DOHH2 (cell line): Measurements from ENCODE around the gene ZYX.

Experiments
- H3F3A ChIP-seq: fragments of 200-600 bp; sonication (generic), shearing (Covaris generic); 2 replicates; pipeline ENCODE4 v1.6.0; 2016; ENCODE audit warnings: antibody characterized with exemption, mild to moderate bottlenecking; ENCODE audit not compliant: control insufficient read depth, insufficient read depth
- H3K27ac ChIP-seq: fragments of 200-600 bp; sonication (generic); 2 replicates; pipeline ENCODE4 v1.5.1; 2014; ENCODE audit warnings: low read depth, mild to moderate bottlenecking, low read length, moderate library complexity
- H3K27me3 ChIP-seq: fragments of 200-600 bp; sonication (generic); 2 replicates; pipeline ENCODE4 v1.6.1; 2014; ENCODE audit warnings: mild to moderate bottlenecking, low read length, mixed read lengths; ENCODE audit not compliant: control insufficient read depth
- H3K36me3 ChIP-seq: fragments of 200-600 bp; sonication (generic); 2 replicates; pipeline ENCODE4 v1.6.1; 2014; ENCODE audit warnings: mild to moderate bottlenecking, low read length, moderate library complexity, mixed read lengths; ENCODE audit not compliant: control insufficient read depth
- H3K4me1 ChIP-seq: fragments of 200-600 bp; sonication (generic); 2 replicates; pipeline ENCODE4 v1.6.1; 2014; ENCODE audit warnings: mild to moderate bottlenecking, low read length, mixed read lengths; ENCODE audit not compliant: control insufficient read depth
- H3K4me2 ChIP-seq: fragments of 200-600 bp; sonication (generic); 2 replicates; pipeline ENCODE4 v1.6.0; 2014; ENCODE audit warnings: mild to moderate bottlenecking, low read length, moderate library complexity
- H3K4me3 ChIP-seq: fragments of 200-600 bp; sonication (generic); 2 replicates; pipeline ENCODE4 v1.5.1; 2014; ENCODE audit warnings: mild to moderate bottlenecking, low read length, mixed read lengths
- H3K79me2 ChIP-seq: fragments of 200-600 bp; sonication (generic); 2 replicates; pipeline ENCODE4 v1.6.1; 2014; ENCODE audit warnings: mild to moderate bottlenecking, low read length, mixed read lengths; ENCODE audit not compliant: control insufficient read depth
- H3K9me2 ChIP-seq: fragments of 200-600 bp; sonication (generic); replicated peaks from 2 replicates; pipeline ENCODE4 v1.6.1; 2014; ENCODE audit warnings: mild to moderate bottlenecking, low read length, mixed read lengths; ENCODE audit not compliant: control insufficient read depth
- H3K9me3 ChIP-seq: fragments of 200-600 bp; sonication (generic); 2 replicates; pipeline ENCODE4 v1.6.1; 2014; ENCODE audit warnings: antibody characterized with exemption, low read length, mixed read lengths; ENCODE audit not compliant: control insufficient read depth, insufficient read depth
- H4K20me1 ChIP-seq: fragments of 200-600 bp; sonication (generic); 2 replicates; pipeline ENCODE4 v1.6.0; 2014; ENCODE audit warnings: low read depth, mild to moderate bottlenecking, antibody characterized with exemption, low read length, moderate library complexity; ENCODE audit not compliant: control insufficient read depth, insufficient read depth
- EZH2phosphoT487 ChIP-seq: fragments of 200-600 bp; sonication (generic); IDR thresholded peaks from 2 replicates; pipeline ENCODE4 v1.6.1; 2017; ENCODE audit warnings: borderline replicate concordance, mild to moderate bottlenecking, antibody characterized with exemption, low read length, moderate library complexity, mixed read lengths
- TF ChIP-seq, protein P1 (sequence below): fragments of 200-600 bp; sonication (generic); IDR thresholded peaks from one replicate; pipeline ENCODE4 v1.5.1; 2014; ENCODE audit warnings: antibody characterized with exemption, mild to moderate bottlenecking, low read depth, low read length; ENCODE audit not compliant: poor library complexity, severe bottlenecking

The ZYX gene

DNA sequence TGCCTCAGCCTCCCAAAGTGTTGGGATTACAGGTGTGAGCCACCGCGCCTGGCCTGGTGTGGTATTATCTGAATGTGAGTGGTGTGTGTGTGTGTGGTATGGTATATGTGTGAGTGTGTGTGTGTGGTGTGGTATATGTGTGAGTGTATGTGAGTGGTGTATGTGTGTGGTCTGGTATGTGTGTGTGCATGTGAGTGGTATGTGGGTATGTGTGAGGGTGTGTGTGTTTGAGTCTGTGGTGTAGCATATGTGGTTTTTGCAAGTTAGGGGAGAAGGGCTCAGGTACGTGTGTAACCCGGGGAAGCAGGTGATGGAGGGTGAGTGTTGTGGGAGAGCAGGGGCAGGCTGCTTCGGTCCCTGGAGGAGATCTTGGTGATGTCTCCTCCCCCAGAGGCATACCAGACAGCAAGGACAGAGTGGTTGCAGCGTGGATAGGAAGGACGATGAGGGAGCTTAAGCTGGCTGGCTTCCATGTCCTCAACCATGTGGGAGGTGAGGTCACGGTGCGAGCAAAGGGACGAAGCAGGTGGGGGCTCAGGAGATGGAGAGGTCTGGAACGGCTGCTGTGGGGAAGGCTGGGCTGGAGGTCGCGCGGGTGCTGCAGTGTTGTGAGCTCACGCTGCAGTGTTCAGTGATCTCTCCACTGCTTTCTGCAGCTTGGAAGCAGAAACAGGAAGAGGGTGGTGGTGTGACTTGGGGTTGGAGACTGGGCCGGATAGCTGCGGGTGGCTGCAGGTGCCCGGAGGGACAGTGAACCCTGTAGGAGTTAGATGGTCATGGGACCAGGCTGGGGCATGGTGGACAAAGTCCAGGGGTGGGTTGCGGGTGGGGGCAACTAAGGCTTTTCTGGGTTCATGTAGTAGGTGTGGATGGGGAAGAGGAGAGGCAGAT, 5.0 kb downstream of the ZYX start:
- no peaks in the 10 kb centered on the region for H3F3A ChIP-seq
- no peak for TF ChIP-seq EZH2phosphoT487
- TF ChIP-seq, protein P1, sequence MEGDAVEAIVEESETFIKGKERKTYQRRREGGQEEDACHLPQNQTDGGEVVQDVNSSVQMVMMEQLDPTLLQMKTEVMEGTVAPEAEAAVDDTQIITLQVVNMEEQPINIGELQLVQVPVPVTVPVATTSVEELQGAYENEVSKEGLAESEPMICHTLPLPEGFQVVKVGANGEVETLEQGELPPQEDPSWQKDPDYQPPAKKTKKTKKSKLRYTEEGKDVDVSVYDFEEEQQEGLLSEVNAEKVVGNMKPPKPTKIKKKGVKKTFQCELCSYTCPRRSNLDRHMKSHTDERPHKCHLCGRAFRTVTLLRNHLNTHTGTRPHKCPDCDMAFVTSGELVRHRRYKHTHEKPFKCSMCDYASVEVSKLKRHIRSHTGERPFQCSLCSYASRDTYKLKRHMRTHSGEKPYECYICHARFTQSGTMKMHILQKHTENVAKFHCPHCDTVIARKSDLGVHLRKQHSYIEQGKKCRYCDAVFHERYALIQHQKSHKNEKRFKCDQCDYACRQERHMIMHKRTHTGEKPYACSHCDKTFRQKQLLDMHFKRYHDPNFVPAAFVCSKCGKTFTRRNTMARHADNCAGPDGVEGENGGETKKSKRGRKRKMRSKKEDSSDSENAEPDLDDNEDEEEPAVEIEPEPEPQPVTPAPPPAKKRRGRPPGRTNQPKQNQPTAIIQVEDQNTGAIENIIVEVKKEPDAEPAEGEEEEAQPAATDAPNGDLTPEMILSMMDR, result no peak
- peak overlapping the region; percentile 3; the same call in 1 of the 2 replicates for H3K4me2 ChIP-seq
- H3K9me3 ChIP-seq, result no peaks in the 10 kb centered on the region
- H3K27me3 ChIP-seq, result peaks cover 17% of the 10 kb centered on the region
- H3K27ac ChIP-seq, result no peak overlapping the region
- H4K20me1 ChIP-seq, result peaks cover 6% of the 10 kb centered on the region; the same call in 1 of the 2 replicates
- peaks cover 10% of the 10 kb centered on the region for H3K4me1 ChIP-seq
- no peaks in the 10 kb centered on the region for H3K36me3 ChIP-seq
- H3K79me2 ChIP-seq, result no peaks in the 10 kb centered on the region
- H3K9me2 ChIP-seq, result no peaks in the 10 kb centered on the region
- H3K4me3 ChIP-seq, result no peak overlapping the region

DNA sequence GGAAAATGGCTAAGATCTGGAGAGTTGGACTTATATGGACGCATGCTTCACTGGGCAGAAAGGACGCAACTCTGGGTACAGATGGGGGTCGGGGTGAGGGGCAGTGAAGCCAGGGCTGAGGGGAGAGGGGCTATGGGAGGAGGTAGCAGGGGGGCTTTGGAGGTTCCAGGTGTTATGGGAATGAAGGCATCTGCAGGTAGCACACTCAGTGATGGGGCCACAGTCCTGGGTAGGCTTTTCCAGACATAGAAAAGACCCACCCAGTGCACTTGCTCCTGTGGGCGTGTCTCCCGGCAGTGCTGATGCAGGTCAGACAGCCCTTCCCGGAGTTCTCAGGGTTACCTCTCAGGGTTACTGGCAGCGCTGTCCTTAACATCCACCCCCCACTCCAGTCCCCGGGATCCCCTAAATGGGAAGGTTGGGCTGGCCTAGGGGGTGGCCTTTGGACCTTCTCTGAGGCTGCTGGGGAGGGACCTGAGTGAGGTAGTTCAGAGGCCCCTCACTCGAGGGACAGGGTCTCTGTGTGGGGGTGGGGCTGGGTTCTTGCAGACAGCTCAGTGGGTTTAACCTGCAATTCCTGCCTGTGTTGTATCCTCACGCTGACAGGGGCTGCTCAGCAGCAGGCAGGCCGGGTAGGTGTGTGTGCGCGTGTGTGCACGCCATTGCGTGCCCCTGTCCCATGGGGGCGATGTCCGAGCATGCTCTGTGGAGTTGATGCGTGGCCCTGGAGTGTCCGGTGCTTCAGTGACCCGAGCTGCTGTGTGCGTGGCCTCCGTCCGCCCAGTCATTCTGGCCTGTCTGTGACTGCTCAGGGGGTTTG, 6.2 kb downstream of the ZYX start:
- Histone ChIP-seq H3K4me3 (no peak overlapping the region), H3K27ac (no peak overlapping the region), H3K4me1 (peaks cover 8% of the 10 kb centered on the region), H3K36me3 (no peaks in the 10 kb centered on the region), H3K27me3 (peaks cover 6% of the 10 kb centered on the region), H3F3A (no peaks in the 10 kb centered on the region), H3K79me2 (no peaks in the 10 kb centered on the region), H3K4me2 (no peak overlapping the region), H3K9me3 (no peaks in the 10 kb centered on the region), H4K20me1 (peaks cover 6% of the 10 kb centered on the region; the same call in 1 of the 2 replicates), H3K9me2 (no peaks in the 10 kb centered on the region)
- no peak for TF ChIP-seq EZH2phosphoT487
- TF ChIP-seq, protein P1, result peak; percentile 36

DNA sequence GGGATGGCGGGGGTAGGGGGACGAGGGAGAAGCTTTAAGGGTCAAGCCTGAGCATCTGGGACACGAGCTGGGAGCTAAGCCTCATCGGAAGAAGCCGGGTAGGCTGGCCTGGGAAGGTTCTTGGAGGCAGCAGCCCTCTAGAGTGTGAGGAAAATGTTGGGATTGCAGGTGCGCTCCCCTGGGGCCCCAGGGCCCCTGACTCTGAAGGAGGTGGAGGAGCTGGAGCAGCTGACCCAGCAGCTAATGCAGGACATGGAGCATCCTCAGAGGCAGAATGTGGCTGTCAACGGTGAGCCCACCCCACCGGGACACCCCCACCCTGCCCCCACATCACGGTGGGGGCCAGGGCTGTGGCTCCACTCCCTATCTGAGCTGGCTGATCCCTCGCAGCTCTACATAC, 6.9 kb downstream of the ZYX start:
- H3K36me3 ChIP-seq, result no peaks in the 10 kb centered on the region

More for the DNA sequence above, 6.9 kb downstream of the ZYX start:
- H3K27me3 ChIP-seq, result no peaks in the 10 kb centered on the region; the same call in 1 of the 2 replicates
- no peaks in the 10 kb centered on the region for H3K9me3 ChIP-seq
- H4K20me1 ChIP-seq, result no peaks in the 10 kb centered on the region
- H3K4me3 ChIP-seq, result no peak overlapping the region
- peaks cover 8% of the 10 kb centered on the region for H3K4me1 ChIP-seq
- no peak overlapping the region for H3K27ac ChIP-seq
- TF ChIP-seq, protein P1, result no peak
- TF ChIP-seq EZH2phosphoT487, result no peak
- H3K4me2 ChIP-seq, result no peak overlapping the region
- H3F3A ChIP-seq, result no peaks in the 10 kb centered on the region
- no peaks in the 10 kb centered on the region for H3K79me2 ChIP-seq
- H3K9me2 ChIP-seq, result no peaks in the 10 kb centered on the region
